HCT116 (cell line): ENCODE measurements around the gene JCAD. TPM values are rescaled to one million over a fixed set of nuclear protein-coding genes. Genes with fewer than 3 reads are reported as not detected.

Experiments
- ATAC-seq: fragments of 200-7000 bp; cut with Tn5 transposase; 2 replicates; pipeline ENCODE4 v1.9.1; 2020; ENCODE audit warnings: mild to moderate bottlenecking, moderate library complexity
- BruUV-seq: library from RNA; stranded (reverse); fragments of 400-500 nt; replicated peaks from 2 replicates; lab custom pipeline; 2021; lab: Mats Ljungman, UMichigan
- CTCF ChIA-PET: fragments of 300-600 bp; sonication (Branson Sonifier 250); formaldehyde crosslinking; loops from one replicate; lab custom pipeline; 2021; ENCODE audit warnings: antibody characterized with exemption; lab: Charles Lee
- POLR2A ChIA-PET: fragments of 300-600, 350-600 bp; sonication (Branson Sonifier 250); formaldehyde crosslinking; loops from one replicate; lab custom pipeline; 2021; ENCODE audit warnings: antibody characterized with exemption; lab: Charles Lee
- RAD21 ChIA-PET, 2 experiments: fragments of 300-600 bp; sonication (Branson Sonifier 250); formaldehyde crosslinking; loops; one replicate each; lab custom pipeline; 2023; ENCODE audit warnings: low total read pairs in 2 of 2; ENCODE audit not compliant: uncharacterized antibody in 2 of 2, unreplicated experiment in 2 of 2, low non-redundant PET in 1 of 2; lab: Charles Lee
- DNase-seq: peaks from one replicate; pipeline ENCODE4 v3.0.0-alpha.2; 2010; ENCODE audit warnings: low read depth, low spot score
- H2AFZ ChIP-seq: fragments of 200-600 bp; shearing (Covaris generic), sonication (generic); 2 replicates; pipeline ENCODE4 v1.6.1; 2017; ENCODE audit warnings: low read depth, mixed run types, mixed read lengths, antibody characterized with exemption, low read length; ENCODE audit not compliant: poor library complexity, severe bottlenecking
- H3K27ac ChIP-seq: 2 replicates; pipeline ENCODE4 v1.5.1; 2012; ENCODE audit warnings: low read depth, low read length
- H3K27me3 ChIP-seq: fragments of 200-600 bp; sonication (generic); 2 replicates; pipeline ENCODE4 v1.6.1; 2016; ENCODE audit warnings: mixed run types, low read length, mixed read lengths; ENCODE audit not compliant: insufficient read depth
- H3K36me3 ChIP-seq, 2 experiments: fragments of 200-500 bp in 1 of 2; fragments of 200-600 bp in 1 of 2; sonication (Bioruptor generic) in 1 of 2; sonication (generic) in 1 of 2; 2 replicates each; pipeline versions ENCODE4 v1.5.1 to v1.6.1; 2014 to 2016; ENCODE audit warnings: low read length in 2 of 2, inconsistent platforms in 1 of 2, mixed read lengths in 1 of 2, mixed run types in 1 of 2; ENCODE audit not compliant: insufficient read depth in 2 of 2, control insufficient read depth in 1 of 2
- H3K4me1 ChIP-seq, 2 experiments: fragments of 200-600 bp in 1 of 2; sonication (generic) in 1 of 2; 2 replicates each; pipeline versions ENCODE4 v1.5.1 to v1.6.1; 2012 to 2017; ENCODE audit warnings: low read length in 2 of 2, inconsistent platforms in 1 of 2, mild to moderate bottlenecking in 1 of 2, mixed read lengths in 1 of 2, mixed run types in 1 of 2, moderate library complexity in 1 of 2; ENCODE audit not compliant: insufficient read depth in 2 of 2, control insufficient read depth in 1 of 2
- H3K4me2 ChIP-seq: fragments of 200-600 bp; sonication (generic); 2 replicates; pipeline ENCODE4 v1.6.1; 2017; ENCODE audit warnings: mixed run types, low read length, mixed read lengths
- H3K4me3 ChIP-seq, 2 experiments: fragments of 200-600 bp in 1 of 2; sonication (generic) in 1 of 2; replicated peaks in 1 of 2; 2 replicates each; pipeline ENCODE4 v1.5.1; 2011 to 2016; ENCODE audit warnings: low read length in 2 of 2, control low read depth in 1 of 2, low read depth in 1 of 2, mild to moderate bottlenecking in 1 of 2, mixed read lengths in 1 of 2, mixed run types in 1 of 2
- H3K79me2 ChIP-seq: fragments of 200-600 bp; sonication (generic); 2 replicates; pipeline ENCODE4 v1.6.1; 2017; ENCODE audit warnings: mild to moderate bottlenecking, mixed run types, low read length, moderate library complexity, mixed read lengths; ENCODE audit not compliant: insufficient read depth
- H3K9ac ChIP-seq: fragments of 200-600 bp; sonication (generic); 2 replicates; pipeline ENCODE4 v1.6.1; 2016; ENCODE audit warnings: low read length, mixed read lengths
- H3K9me2 ChIP-seq: fragments of 200-600 bp; sonication (generic), shearing (Covaris generic); 2 replicates; pipeline ENCODE4 v1.6.1; 2017; ENCODE audit warnings: mixed run types, mild to moderate bottlenecking, moderate library complexity; ENCODE audit not compliant: insufficient read depth
- H3K9me3 ChIP-seq, 2 experiments: fragments of 200-500 bp in 1 of 2; fragments of 200-600 bp in 1 of 2; sonication (Bioruptor generic) in 1 of 2; sonication (generic) in 1 of 2; 2 replicates each; pipeline ENCODE4 v1.6.1; 2014 to 2017; ENCODE audit warnings: low read length in 2 of 2, mixed read lengths in 2 of 2, inconsistent platforms in 1 of 2, low read depth in 1 of 2, mild to moderate bottlenecking in 1 of 2, mixed run types in 1 of 2, moderate library complexity in 1 of 2; ENCODE audit not compliant: control insufficient read depth in 1 of 2, insufficient read depth in 1 of 2
- H4K20me1 ChIP-seq: fragments of 200-600 bp; sonication (generic), shearing (Covaris generic); 2 replicates; pipeline ENCODE4 v1.6.1; 2017; ENCODE audit warnings: mixed run types, mild to moderate bottlenecking, moderate library complexity; ENCODE audit not compliant: insufficient read depth
- CEBPB ChIP-seq: IDR thresholded peaks from 2 replicates; pipeline ENCODE4 v1.6.1; 2012; ENCODE audit warnings: low read depth
- EGR1 ChIP-seq: IDR thresholded peaks from 2 replicates; pipeline ENCODE4 v1.6.1; 2012; ENCODE audit warnings: low read depth
- FOSL1 ChIP-seq: IDR thresholded peaks from 2 replicates; pipeline ENCODE4 v1.6.1; 2012; ENCODE audit warnings: low read depth
- POLR2A ChIP-seq: IDR thresholded peaks from 2 replicates; pipeline ENCODE4 v1.7.0; 2011; ENCODE audit warnings: borderline replicate concordance; ENCODE audit not compliant: insufficient read depth, insufficient read length; ENCODE audit errors: extremely low read depth
- SP1 ChIP-seq: IDR thresholded peaks from 2 replicates; pipeline ENCODE4 v1.6.1; 2012; ENCODE audit warnings: low read depth
- TCF7L2 ChIP-seq: IDR thresholded peaks from 2 replicates; pipeline ENCODE4 v1.7.0; 2011; ENCODE audit warnings: borderline replicate concordance, inconsistent platforms; ENCODE audit not compliant: insufficient read depth, insufficient read length; ENCODE audit errors: extremely low read depth
- ZBTB33 ChIP-seq: IDR thresholded peaks from 2 replicates; pipeline ENCODE4 v1.6.1; 2011; ENCODE audit warnings: mild to moderate bottlenecking, low read length, moderate library complexity; ENCODE audit not compliant: insufficient replicate concordance; ENCODE audit errors: extremely low read depth
- intact Hi-C: fragments of 100-400 bp; cut with micrococcal nuclease; formaldehyde crosslinking; loops from 2 replicates; pipeline ENCODE4 v1.10.0; 2022
- total RNA-seq: library from RNA; stranded (reverse); gene quantifications from one replicate; pipeline ENCODE4 v1.2.1, GENCODE V29; 2021; ENCODE audit not compliant: unreplicated experiment
- TF ChIP-seq, protein P1 (sequence below): IDR thresholded peaks from 2 replicates; pipeline ENCODE4 v1.6.1; 2012
- TF ChIP-seq, protein P2 (sequence below): IDR thresholded peaks from 2 replicates; pipeline ENCODE4 v1.6.1; 2012; ENCODE audit warnings: low read depth

The JCAD gene
- total RNA-seq, 1 experiment from 2014 or later: 17.5 TPM

GRCh38 chr10:30000802-30001571, 58.4 kb downstream of the JCAD start:
- TF ChIP-seq FOSL1 (no peak), POLR2A (no peak), TCF7L2 (no peak), EGR1 (no peak), ZBTB33 (no peak), CEBPB (no peak), SP1 (no peak)
- TF ChIP-seq, protein P1, sequence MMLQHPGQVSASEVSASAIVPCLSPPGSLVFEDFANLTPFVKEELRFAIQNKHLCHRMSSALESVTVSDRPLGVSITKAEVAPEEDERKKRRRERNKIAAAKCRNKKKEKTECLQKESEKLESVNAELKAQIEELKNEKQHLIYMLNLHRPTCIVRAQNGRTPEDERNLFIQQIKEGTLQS: no peak
- TF ChIP-seq, protein P2, sequence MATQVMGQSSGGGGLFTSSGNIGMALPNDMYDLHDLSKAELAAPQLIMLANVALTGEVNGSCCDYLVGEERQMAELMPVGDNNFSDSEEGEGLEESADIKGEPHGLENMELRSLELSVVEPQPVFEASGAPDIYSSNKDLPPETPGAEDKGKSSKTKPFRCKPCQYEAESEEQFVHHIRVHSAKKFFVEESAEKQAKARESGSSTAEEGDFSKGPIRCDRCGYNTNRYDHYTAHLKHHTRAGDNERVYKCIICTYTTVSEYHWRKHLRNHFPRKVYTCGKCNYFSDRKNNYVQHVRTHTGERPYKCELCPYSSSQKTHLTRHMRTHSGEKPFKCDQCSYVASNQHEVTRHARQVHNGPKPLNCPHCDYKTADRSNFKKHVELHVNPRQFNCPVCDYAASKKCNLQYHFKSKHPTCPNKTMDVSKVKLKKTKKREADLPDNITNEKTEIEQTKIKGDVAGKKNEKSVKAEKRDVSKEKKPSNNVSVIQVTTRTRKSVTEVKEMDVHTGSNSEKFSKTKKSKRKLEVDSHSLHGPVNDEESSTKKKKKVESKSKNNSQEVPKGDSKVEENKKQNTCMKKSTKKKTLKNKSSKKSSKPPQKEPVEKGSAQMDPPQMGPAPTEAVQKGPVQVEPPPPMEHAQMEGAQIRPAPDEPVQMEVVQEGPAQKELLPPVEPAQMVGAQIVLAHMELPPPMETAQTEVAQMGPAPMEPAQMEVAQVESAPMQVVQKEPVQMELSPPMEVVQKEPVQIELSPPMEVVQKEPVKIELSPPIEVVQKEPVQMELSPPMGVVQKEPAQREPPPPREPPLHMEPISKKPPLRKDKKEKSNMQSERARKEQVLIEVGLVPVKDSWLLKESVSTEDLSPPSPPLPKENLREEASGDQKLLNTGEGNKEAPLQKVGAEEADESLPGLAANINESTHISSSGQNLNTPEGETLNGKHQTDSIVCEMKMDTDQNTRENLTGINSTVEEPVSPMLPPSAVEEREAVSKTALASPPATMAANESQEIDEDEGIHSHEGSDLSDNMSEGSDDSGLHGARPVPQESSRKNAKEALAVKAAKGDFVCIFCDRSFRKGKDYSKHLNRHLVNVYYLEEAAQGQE: no peak
- H3K36me3 ChIP-seq: no peaks in the 10 kb centered on the region
- no TSS peak for BruUV-seq
- no peaks in the 10 kb centered on the region for H3K79me2 ChIP-seq
- H3K9ac ChIP-seq: no peak overlapping the region
- ChIA-PET CTCF (interaction anchor here (1.2 to 3.8 kb wide), 2 partner anchors 11 to 20 kb away, joined by 3 to 16 read pairs; no protein-coding TSS in a partner anchor), POLR2A (no interaction called here), RAD21 (interaction anchor here (0.7 kb wide), 2 partner anchors 189 to 240 kb away, joined by 3 read pairs; no protein-coding TSS in a partner anchor)
- no peak overlapping the region for H2AFZ ChIP-seq
- peaks cover 0 to 7% of the 10 kb centered on the region in 2 experiments; a peak in 2 of 4 replicates for H3K4me1 ChIP-seq
- no peak overlapping the region for H3K4me3 ChIP-seq
- no peaks in the 10 kb centered on the region for H3K9me3 ChIP-seq
- H3K27ac ChIP-seq: no peak overlapping the region
- H3K4me2 ChIP-seq: no peak overlapping the region
- H3K27me3 ChIP-seq: no peaks in the 10 kb centered on the region
- intact Hi-C loops: loop anchor here (5.0 kb wide), 1 partner anchor 591 kb away; no protein-coding TSS in a partner anchor
- no peaks in the 10 kb centered on the region for H4K20me1 ChIP-seq
- no peaks in the 10 kb centered on the region for H3K9me2 ChIP-seq
- ATAC-seq (no peak), DNase-seq (no peak)
